Stomach (tissue), 9 donors: ENCODE data around the gene SEMA4G. TPM values are rescaled to one million over a fixed set of nuclear protein-coding genes. Genes with fewer than 3 reads are reported as not detected.
A peak's percentile ranks its signal among the peaks of the same experiment; 100 is the strongest.

Experiments used
- DNase-seq, 2 donors: peaks; one replicate each; pipeline versions ENCODE4 v3.0.0 to v3.0.0-alpha.2; 2013 to 2019
- H3K27ac ChIP-seq, 5 donors: fragments of 200-600 bp in 4 of 5; sonication (generic) in 4 of 5; one replicate each; pipeline ENCODE4 v1.5.1; 2013 to 2019; ENCODE audit warnings: mild to moderate bottlenecking in 1 of 5, moderate library complexity in 1 of 5
- H3K27me3 ChIP-seq, 3 donors: fragments of 200-600 bp; sonication (generic); one replicate each; pipeline ENCODE4 v1.5.1; 2017 to 2019; ENCODE audit warnings: mixed run types in 1 of 3
- H3K36me3 ChIP-seq, 4 donors: fragments of 200-600 bp; sonication (generic); 1 replicate in 3 of 4; 2 replicates in 1 of 4; pipeline ENCODE4 v1.5.1; 2016 to 2019
- H3K4me1 ChIP-seq, 4 donors: fragments of 200-600 bp; sonication (generic); one replicate each; pipeline ENCODE4 v1.5.1; 2016 to 2019
- H3K4me3 ChIP-seq, 4 donors: fragments of 200-600 bp; sonication (generic) in 3 of 4; one replicate each; pipeline ENCODE4 v1.5.1; 2016 to 2019; ENCODE audit warnings: mild to moderate bottlenecking in 1 of 4
- H3K9me3 ChIP-seq, 4 donors: fragments of 200-600 bp; sonication (generic); one replicate each; pipeline ENCODE4 v1.5.1; 2016 to 2019
- EP300 ChIP-seq: sonication (generic); formaldehyde crosslinking; IDR thresholded peaks from one replicate; pipeline ENCODE4 v1.6.1; 2017; ENCODE audit warnings: antibody characterized with exemption
- POLR2A ChIP-seq, 4 donors: fragments of 450-650 bp; IDR thresholded peaks; one replicate each; pipeline ENCODE4 v1.6.1; 2016; ENCODE audit warnings: antibody characterized with exemption in 4 of 4, control low read depth in 2 of 4, mild to moderate bottlenecking in 1 of 4, moderate library complexity in 1 of 4
- POLR2AphosphoS5 ChIP-seq, 3 donors: sonication (generic); formaldehyde crosslinking; IDR thresholded peaks; one replicate each; pipeline ENCODE4 v1.6.1; 2016; ENCODE audit warnings: antibody characterized with exemption in 3 of 3
- WGBS, 5 donors: extraction: QIAGEN DNeasy Blood & Tissue Kit in 3 of 5; methylation state at CpG; one replicate each; pipeline versions ENCODE4 v1.1.5 to v1.1.7; 2013 to 2018; 5-methylcytosine and 5-hydroxymethylcytosine counted together
- intact Hi-C: fragments of 100-400 bp; cut with DNase I; formaldehyde crosslinking; loops from one replicate; pipeline ENCODE4 v1.15.1; 2023; ENCODE audit warnings: low total_unique reads
- polyA plus RNA-seq, 3 donors: library from polyadenylated mRNA; stranded (reverse); fragments of 200-250 nt; gene quantifications; one replicate each; pipeline ENCODE4 v1.2.3, GENCODE V29; 2013
- total RNA-seq, 5 donors: library from RNA; depleted of rRNA; stranded (reverse); fragments of >200 nt; gene quantifications; one replicate each; pipeline versions ENCODE4 v1.1.0 to v1.2.3, GENCODE V29; 2014 to 2016
- TF ChIP-seq, protein P1 (sequence below), 7 experiments: fragments of 450-650 bp in 4 of 7; fragments of 200-600 bp in 3 of 7; sonication (generic) in 3 of 7; IDR thresholded peaks; one replicate each; pipeline ENCODE4 v1.5.1; 2016 to 2019; ENCODE audit warnings: antibody characterized with exemption in 7 of 7, control low read depth in 2 of 7, mild to moderate bottlenecking in 1 of 7
- donor health status: healthy with polysubstance abuse.
- donor health status: Bipolar disorder and iron deficiency.
- donor health status: healthy.

SEMA4G gene
- total and polyA plus RNA-seq, 8 donors = 5.1 to 96.3 (median 7.6) TPM

DNA sequence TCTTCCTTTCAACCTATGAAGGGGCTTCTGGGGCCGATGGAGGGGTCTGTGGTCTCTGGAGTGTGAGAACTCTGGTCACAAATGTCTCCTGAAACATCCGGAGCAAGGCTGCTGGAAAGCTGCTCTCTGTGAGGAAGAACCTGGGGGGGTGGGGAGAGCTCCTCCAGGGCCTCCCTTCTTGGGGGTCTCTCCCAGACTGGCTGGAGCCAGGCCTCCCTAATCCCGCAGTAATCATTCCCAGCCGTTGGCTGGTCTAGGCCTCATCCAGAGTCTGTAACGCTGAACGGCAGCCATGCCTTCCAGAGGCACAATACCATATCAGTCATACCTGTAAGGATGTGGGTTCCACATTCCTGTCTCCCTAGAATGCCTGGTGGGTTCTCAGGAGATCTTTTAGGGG, 25.9 kb downstream of the SEMA4G start:
- no peak overlapping the region for H3K4me3 ChIP-seq
- peaks cover 22 to 39% (median 33%) of the 10 kb centered on the region in 4 donors for H3K36me3 ChIP-seq
- intact Hi-C loops = loop anchor here (2.0 kb wide), 1 partner anchor 20 kb away; no protein-coding TSS in a partner anchor
- no peak overlapping the region for H3K27ac ChIP-seq
- 58 to 72% (median 63%) methylated on average over 6 of the region's 6 CpGs for WGBS, 5 donors
- no peak for DNase-seq
- no peaks in the 10 kb centered on the region for H3K9me3 ChIP-seq
- TF ChIP-seq POLR2AphosphoS5 (IDR thresholded peaks at IDR 0.05) (no peak), POLR2A (IDR thresholded peaks at IDR 0.05) (no peak), EP300 (no peak)
- TF ChIP-seq, protein P1, sequence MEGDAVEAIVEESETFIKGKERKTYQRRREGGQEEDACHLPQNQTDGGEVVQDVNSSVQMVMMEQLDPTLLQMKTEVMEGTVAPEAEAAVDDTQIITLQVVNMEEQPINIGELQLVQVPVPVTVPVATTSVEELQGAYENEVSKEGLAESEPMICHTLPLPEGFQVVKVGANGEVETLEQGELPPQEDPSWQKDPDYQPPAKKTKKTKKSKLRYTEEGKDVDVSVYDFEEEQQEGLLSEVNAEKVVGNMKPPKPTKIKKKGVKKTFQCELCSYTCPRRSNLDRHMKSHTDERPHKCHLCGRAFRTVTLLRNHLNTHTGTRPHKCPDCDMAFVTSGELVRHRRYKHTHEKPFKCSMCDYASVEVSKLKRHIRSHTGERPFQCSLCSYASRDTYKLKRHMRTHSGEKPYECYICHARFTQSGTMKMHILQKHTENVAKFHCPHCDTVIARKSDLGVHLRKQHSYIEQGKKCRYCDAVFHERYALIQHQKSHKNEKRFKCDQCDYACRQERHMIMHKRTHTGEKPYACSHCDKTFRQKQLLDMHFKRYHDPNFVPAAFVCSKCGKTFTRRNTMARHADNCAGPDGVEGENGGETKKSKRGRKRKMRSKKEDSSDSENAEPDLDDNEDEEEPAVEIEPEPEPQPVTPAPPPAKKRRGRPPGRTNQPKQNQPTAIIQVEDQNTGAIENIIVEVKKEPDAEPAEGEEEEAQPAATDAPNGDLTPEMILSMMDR (IDR thresholded peaks at IDR 0.05) = no peak
- no peaks in the 10 kb centered on the region for H3K27me3 ChIP-seq
- H3K4me1 ChIP-seq = peaks cover 21 to 37% (median 26%) of the 10 kb centered on the region in 4 donors

DNA sequence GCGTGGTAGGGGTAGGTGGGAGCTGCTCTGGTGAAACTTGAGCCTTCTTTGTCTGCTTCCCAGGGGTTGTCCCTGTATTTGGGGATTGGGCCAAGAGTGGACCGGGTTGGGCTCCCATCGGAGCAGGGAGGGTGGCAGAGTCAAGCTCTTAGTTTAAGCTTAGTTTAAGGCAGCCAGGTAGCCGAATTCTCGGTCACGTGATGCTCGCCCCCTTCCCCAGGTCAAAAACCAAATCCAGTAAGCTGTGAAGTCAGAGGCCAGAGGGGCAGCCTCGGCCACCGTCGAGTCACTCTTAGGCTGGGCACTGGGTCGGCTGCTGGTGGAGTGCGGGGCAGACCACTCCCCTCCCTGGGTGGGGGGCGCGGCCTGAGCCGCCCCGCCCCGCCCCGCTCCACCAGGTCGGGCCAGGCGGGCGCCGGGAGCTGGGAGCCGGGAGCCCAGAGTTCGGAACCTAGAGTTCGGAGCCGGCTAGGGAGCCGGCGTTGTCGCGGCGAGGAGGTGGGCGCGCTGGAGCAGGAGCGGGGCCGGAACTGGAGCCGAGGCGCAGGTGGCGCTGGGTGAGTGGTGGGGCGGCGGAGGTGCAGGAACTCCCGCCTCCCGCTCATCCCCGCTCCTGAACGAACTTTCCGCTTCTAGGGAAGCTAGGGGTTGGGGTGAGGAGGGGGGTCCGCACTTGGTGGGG, 27.5 kb downstream of the SEMA4G start:
- WGBS, 5 donors = 2 to 6% (median 4%) methylated on average over 14 to 46 of the region's 46 CpGs
- peaks cover 14 to 23% (median 17%) of the 10 kb centered on the region in 4 donors for H3K36me3 ChIP-seq
- H3K9me3 ChIP-seq = no peaks in the 10 kb centered on the region
- intact Hi-C loops = no loop called here
- peak overlapping the region; percentile 97 to 100 (median 100) for H3K27ac ChIP-seq
- DNase-seq = peak; percentile 49 to 77
- TF ChIP-seq, protein P1 (IDR thresholded peaks at IDR 0.05) = no peak
- no peak for TF ChIP-seq POLR2AphosphoS5 (IDR thresholded peaks at IDR 0.05)
- TF ChIP-seq EP300 = no peak
- TF ChIP-seq POLR2A (IDR thresholded peaks at IDR 0.05) = no peak
- H3K4me3 ChIP-seq = peak overlapping the region; percentile 68 to 89 (median 88)
- no peaks in the 10 kb centered on the region for H3K27me3 ChIP-seq
- H3K4me1 ChIP-seq = peaks cover 36 to 51% (median 41%) of the 10 kb centered on the region in 4 donors

DNA sequence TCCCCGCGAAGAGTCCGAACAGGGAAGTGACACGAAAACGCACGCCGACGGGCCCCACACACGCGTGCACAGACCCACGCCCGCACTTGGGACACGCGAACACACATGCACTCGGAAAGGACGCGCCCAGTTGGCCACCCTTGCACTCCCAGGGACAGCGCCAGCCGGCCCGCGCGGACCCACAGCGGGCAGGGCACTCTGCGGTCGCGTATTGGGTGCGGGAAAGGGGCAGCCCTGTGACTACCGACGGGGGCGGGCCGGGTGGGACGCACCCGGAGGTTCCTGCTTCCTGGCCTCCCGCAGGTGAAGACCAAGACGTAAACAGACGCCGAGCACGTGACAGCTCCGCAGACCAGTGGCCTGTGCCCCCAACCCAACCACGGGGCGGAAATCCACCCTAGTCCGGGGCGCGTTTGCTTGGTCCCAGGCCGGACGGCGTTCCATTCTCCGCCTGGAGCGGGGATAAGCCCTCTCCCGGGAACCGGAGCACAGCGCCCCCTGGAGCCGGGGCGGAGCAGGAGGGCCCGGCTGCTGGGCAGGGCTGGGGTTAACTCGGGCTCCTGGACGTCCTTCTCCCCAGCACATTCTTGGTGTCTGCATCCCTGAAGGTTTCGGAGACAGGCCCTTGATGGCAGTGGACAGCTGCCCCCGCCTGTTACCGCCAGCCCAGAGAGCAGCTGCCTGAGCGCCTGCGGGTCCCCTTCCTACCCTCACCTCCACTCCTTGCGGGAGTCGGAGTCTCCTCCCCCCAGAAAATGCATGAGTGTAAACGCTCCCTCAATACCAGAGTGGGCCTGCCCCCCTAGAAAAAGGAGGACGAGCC, 28.3 kb downstream of the SEMA4G start:
- WGBS, 5 donors = 0 to 1% (median 1%) methylated on average over 24 to 66 of the region's 66 CpGs
- no peaks in the 10 kb centered on the region for H3K27me3 ChIP-seq
- peaks cover 44 to 59% (median 49%) of the 10 kb centered on the region in 4 donors for H3K4me1 ChIP-seq
- TF ChIP-seq, protein P1 (IDR thresholded peaks at IDR 0.05) = peak in 5 of 7 experiments; percentile 84 to 92 (median 87)
- TF ChIP-seq EP300 = no peak
- peak in 1 of 3 donors; percentile 59 for TF ChIP-seq POLR2AphosphoS5 (IDR thresholded peaks at IDR 0.05)
- no peak for TF ChIP-seq POLR2A (IDR thresholded peaks at IDR 0.05)
- H3K4me3 ChIP-seq = peak overlapping the region; percentile 68 to 89 (median 88)
- no peaks in the 10 kb centered on the region for H3K9me3 ChIP-seq
- peak; percentile 84 to 91 for DNase-seq
- H3K36me3 ChIP-seq = peaks cover 13 to 18% (median 15%) of the 10 kb centered on the region in 4 donors
- peak overlapping the region; percentile 97 to 100 (median 100) for H3K27ac ChIP-seq
- intact Hi-C loops = no loop called here

DNA sequence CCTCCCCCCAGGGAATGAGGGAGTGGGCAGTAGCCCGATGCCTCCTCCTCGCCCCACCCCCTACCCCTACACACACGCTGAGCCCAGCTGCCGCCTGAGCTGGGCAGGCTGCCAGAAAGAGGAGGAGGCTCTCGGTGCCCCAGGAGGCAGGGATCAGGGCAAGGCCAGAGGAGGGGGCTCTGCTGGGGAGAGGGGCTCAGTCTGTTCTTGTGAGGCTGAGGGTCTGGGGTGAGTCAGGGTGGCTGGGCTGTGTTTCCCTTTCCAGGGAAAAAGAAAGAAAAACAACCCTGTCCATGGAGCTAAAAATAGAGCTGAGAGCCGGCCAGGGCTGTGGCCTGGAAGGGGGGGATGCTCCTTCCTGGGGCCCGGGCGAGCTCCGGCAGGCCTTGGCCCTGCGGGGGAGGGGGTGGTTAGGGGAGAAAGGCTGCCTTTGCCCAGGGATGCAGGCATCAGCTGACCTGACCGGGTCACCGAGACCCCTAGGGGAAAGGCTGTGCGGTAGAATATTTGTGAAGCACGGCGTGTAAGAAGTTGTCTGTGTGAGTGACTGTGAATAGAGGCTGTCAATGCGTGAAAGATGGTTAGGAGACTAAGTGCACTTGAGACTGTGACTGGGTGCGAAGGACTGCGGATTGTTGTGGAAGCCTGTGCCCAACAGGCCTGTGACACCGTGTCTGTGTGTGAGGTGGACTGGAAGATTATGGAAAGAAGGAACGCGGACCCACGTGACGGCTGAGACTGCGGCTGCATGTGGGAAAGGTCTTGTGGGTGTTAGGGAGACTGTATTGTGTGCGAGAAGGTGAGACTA, 29.1 kb downstream of the SEMA4G start:
- 1 to 4% (median 3%) methylated on average over 19 to 25 of the region's 25 CpGs for WGBS, 5 donors
- H3K27ac ChIP-seq = peak overlapping the region; percentile 97 to 100 (median 100)
- peak; percentile 84 to 96 for DNase-seq
- no peaks in the 10 kb centered on the region for H3K9me3 ChIP-seq
- H3K4me1 ChIP-seq = peaks cover 45 to 67% (median 53%) of the 10 kb centered on the region in 4 donors
- peak overlapping the region; percentile 68 to 89 (median 88) for H3K4me3 ChIP-seq
- H3K27me3 ChIP-seq = no peaks in the 10 kb centered on the region
- intact Hi-C loops = no loop called here
- peaks cover 8 to 18% (median 15%) of the 10 kb centered on the region in 4 donors for H3K36me3 ChIP-seq
- no peak for TF ChIP-seq POLR2A (IDR thresholded peaks at IDR 0.05)
